GM19023 (cell line): ENCODE measurements around the gene SPATA31D3.
"Not testable (repeated sequence)": the region's sequence is repeated elsewhere in the genome, so short reads cannot be mapped to it uniquely, and the experiment has no call there.

ENCODE experiments used
- ATAC-seq: cut with Tn5 transposase; IDR thresholded peaks from one replicate; pipeline ENCODE4 v1.9.1; 2021; ENCODE audit warnings: mild to moderate bottlenecking, moderate library complexity; ENCODE audit not compliant: unreplicated experiment

The SPATA31D3 gene

DNA sequence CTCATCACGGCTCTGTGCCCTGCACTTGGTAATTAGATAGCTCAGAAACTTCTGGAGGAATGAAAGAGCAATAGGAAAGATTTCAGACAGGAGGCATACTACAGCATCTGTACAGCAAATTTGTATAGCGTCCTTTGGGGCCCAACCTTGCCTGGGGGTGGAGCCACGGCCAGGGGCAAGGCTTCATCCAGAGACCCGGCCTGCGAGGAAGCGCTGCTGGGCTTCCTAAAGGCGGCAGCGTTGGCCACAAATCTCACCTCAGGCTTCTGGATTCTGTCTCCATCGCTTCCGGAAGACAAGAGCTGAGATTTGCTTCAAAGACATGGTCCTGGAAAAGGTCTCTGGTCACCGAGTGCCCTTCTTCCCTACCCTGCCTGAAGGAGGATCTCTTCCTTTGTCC, 33.1 kb downstream of the SPATA31D3 start:
- ATAC-seq, result no peak

- ATAC-seq, result peak; percentile 85
These were observed 35.9 kb downstream of the SPATA31D3 start for GRCh38 chr9:81979196-81979595.

GRCh38 chr9:81980568-81980967, 37.3 kb downstream of the SPATA31D3 start:
- no peak for ATAC-seq

- ATAC-seq, result no peak
These were observed 38.6 kb downstream of the SPATA31D3 start for GRCh38 chr9:81981883-81982282.

- ATAC-seq, result no peak
These were observed 41.6 kb downstream of the SPATA31D3 start for GRCh38 chr9:81984928-81985327.

DNA sequence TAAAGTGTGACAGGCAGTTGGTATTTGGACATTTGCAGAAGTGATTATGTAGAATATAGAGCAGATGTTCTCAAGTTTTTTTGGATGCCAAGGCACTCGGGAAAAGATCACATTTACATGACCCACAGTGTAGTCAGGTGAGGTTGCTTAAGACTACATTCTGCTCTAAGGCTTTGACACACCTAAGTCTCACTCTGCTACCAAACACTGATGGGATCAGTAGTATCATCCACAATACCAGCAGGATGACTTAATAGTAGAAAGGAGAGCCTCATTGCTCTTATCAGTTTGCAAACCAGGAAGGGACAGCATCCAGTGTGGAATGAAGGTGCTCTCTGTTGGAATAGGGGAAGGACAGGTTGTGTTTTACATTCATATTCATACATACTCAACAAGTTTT, 42.8 kb downstream of the SPATA31D3 start:
- no peak for ATAC-seq

GRCh38 chr9:81988472-81988871, 45.2 kb downstream of the SPATA31D3 start, which contains the start of gene SPATA31D1:
TSS of gene SPATA31D1 (plus strand) at chr9:81988772. CDS start at chr9:81988819, 47 bp downstream.
- not testable (repeated sequence) for ATAC-seq

DNA sequence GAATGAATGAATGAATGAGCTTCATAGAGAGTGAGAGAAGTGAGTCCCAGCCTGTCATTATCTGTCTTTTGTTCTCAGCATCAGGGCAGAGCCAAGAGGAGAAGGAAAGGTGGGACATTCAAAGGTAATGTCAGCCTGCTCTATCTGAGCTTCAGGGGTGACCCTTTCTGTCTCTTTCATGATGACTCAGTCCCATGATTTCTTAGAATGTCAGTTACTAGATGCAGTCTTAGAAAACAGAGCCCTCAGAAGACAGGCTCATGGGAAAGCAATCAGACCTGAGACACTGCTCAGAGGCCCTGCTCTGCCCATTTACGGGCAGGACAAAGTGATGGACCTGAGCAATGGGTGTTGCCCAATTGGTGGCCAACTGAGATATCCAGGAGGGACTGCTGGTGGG, 46.4 kb downstream of the SPATA31D3 start:
- ATAC-seq, result no peak

- no peak for ATAC-seq
These were observed 50.4 kb downstream of the SPATA31D3 start for GRCh38 chr9:81993656-81994055.
